Stimulated activated CD4-positive, alpha-beta T cell treated with anti-CD3 and anti-CD28 coated beads, Interleukin-2, amount 100 ng/mL, for 4 hours (primary cell): ENCODE data around the gene MUC6.

Source experiments
- DNase-seq: peaks from one replicate; pipeline ENCODE4 v3.0.0-alpha.2; 2020; ENCODE audit warnings: low read depth

The MUC6 gene

GRCh38 chr11:1073261-1073724, 36.8 kb upstream of the MUC6 start:
- DNase-seq: no peak

DNA sequence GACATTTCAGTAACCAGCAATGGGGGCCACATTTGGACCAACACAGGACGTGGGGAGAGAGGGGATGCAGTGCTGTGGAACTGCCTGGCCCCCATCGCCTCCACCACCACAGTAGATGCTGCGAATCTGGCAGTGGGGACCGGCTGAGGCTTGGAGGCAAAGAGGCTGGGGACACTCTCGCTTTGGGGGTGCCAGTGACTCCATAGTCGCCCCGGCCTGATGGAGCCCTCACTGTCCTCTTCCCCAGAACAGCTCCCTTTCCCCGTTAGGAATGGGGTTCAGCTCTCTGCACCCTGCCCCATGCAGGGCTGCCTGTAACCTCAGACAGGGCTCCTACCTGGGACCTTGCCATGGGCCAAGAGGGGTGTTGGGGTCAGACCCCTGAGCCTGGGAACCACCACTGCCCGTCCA, 36.3 kb upstream of the MUC6 start:
- DNase-seq: no peak

DNA sequence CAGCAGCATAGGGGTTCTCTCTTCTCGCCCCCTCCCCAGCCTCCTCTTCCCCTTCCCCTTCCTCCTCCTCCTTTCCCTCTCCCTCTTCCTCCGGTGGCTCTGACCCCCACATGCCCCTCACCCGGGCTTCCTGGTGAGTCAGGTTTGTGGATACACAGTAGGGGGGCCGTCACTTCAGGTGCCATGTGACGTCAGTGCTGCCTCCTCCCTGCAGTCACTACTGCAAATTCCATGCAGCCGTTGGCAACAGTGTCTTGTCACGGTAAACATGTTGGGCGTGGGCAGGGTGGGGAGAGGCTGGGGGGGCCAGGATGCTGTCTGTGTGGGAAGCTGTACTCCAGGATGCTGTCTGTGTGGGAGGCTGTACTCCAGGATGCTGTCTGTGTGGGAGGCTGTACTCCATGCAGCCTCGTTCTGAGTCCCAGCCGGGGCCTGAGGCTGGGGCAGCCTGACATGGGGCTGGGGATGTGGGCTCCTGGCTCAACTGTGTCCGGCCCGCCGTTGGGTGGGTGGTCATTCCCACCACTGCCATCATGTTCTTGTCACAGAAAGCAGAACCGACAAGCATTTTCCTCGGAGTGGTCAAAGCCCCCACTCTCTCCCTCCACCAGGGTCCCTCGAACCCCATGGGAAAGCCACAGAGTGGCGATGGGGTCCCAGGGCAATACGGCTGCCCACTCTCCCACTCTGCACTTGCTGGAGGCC, 35.8 kb upstream of the MUC6 start:
- DNase-seq: no peak

DNA sequence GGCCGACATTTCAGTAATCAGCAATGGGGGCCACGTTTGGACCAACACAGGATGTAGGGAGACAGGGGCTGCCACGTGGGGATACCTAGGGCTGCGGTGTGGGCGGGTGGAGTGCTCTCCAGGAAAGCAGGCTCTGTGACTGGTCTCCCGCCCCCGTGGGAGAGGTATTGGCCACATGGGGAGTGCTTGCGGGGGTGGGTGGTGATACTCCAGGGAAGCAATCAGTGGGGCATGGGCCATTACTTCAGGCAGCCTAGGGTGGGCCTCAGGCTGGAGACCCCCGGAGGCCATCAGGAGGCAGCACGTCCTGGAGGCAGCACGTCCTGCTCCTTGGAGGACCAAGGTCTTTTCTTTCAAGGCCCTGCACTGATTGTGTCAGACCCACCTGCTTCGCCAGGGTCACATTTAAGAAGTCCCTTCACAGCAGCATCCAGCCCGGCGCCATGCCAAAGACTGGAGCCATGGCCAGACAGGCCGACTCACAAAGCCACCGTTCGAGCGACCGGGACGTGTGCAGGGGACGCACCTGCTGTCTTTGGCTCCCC, 35.1 kb upstream of the MUC6 start:
- no peak for DNase-seq

DNA sequence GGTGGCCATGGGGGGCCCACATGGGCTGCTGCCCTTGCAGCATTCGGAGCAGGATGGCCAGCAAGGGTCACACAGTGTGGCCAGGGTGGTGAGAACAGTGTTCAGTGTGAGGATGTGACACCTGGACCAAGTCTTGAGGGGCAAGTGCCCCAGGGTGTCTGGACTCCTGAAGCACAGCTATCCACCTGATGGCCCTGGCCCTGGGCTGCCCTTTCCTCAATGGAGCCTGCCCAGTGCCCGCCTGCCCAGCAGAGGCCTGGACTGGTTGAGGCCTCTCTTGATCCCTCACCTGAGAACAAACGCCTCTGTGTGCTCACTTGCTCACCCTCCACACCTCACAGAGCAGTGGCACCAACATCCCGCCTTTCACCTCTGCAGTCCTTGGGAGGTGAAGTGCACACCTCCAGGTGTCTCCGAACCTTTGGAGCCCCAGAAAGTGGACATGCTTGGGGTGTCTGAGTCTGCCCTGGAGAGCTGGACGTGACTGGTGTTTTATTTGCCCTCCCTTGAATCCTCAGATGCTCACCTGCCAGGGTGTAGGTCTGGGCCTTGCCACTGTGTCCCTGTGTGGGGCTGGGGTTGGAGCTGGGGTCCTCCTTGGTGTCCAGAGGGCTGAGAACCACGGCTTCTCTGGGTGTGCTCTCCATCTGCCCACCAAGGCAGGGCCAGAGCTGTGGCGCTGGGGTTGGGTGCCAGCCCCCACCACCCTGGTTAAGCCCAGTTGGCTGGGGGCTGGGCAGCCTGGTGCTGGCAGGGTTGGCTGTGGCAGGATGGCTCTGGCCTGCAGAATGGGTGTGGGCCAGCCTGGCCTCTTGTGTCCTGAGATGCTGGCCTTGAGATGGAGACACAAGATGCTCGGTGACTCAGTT, 34.3 kb upstream of the MUC6 start:
- DNase-seq: no peak

- no peak for DNase-seq
Observed at GRCh38 chr11:1069740-1070139, 33.2 kb upstream of the MUC6 start.

- no peak for DNase-seq
Observed at GRCh38 chr11:1067812-1068496, 31.4 kb upstream of the MUC6 start.

DNA sequence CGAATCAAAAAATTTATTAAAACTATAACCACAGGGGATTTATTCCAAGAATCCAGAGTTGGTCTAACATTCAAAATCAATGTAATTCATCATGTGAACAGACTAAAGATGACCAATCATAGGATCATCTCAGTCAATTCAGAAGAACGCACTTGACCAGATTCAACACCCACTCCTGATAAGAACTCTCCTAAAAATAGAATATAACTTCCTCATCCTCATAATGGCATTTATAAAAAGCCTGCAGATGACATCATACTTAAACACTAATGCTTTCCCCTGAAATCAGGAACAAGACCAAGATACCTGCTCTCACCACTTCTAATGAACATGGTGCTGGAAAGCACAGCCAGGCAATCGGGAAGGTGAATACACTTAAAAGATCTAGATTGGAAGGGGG, 27.6 kb upstream of the MUC6 start:
- no peak for DNase-seq

GRCh38 chr11:1062075-1062820, 25.7 kb upstream of the MUC6 start:
- DNase-seq: no peak

GRCh38 chr11:1060852-1061616, 24.5 kb upstream of the MUC6 start:
- DNase-seq: no peak

- DNase-seq: no peak
Observed at GRCh38 chr11:1060410-1060809, 23.9 kb upstream of the MUC6 start.

GRCh38 chr11:1059759-1060158, 23.2 kb upstream of the MUC6 start:
- DNase-seq: no peak

GRCh38 chr11:1057806-1058205, 21.3 kb upstream of the MUC6 start:
- DNase-seq: no peak

- DNase-seq: no peak
Observed at GRCh38 chr11:1055990-1056771, 19.7 kb upstream of the MUC6 start.

DNA sequence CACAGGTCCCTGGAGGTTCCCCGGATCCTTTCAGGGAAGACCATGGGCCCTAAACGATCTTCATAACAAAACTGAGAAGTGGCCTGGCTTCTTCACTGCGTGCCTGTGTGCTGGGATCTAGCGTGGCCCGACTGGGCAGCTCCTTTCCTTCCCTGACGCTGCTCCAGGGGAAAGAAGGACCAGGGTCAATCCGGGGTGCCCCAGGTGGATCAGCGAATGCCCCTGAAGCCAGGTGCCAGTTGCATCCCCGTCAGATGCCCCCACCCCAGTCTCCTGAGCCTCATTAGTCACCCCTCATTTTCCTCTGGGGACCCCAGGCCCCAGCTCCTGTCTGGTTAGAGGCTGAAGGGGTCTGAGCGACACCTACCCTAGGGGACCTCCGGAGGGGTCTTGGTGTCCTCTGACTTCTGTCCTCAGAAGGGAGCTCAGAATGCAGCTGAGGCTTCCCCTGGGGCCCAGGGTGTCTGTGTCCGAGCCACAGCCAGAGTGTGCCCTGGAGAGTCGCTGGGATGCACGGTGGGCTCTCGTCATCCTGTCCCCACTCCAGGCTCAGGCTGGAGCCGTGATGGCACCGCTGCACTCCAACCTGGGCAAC, 18.7 kb upstream of the MUC6 start:
- no peak for DNase-seq

GRCh38 chr11:1054143-1055108, 17.9 kb upstream of the MUC6 start:
- no peak for DNase-seq

- no peak for DNase-seq
Observed at GRCh38 chr11:1053121-1053901, 16.8 kb upstream of the MUC6 start.
